Prostate gland (tissue), 2 donors: ENCODE data around the gene OTOF. TPM values are rescaled to one million over a fixed set of nuclear protein-coding genes. Genes with fewer than 3 reads are reported as not detected.

Source experiments
- DNase-seq: peaks from one replicate; pipeline ENCODE4 v3.0.0-alpha.2; 2019; ENCODE audit warnings: low spot score
- H3K27ac ChIP-seq, 2 donors: fragments of 200-600 bp; sonication (generic); 2 replicates each; pipeline ENCODE4 v1.5.1; 2017 to 2019
- H3K27me3 ChIP-seq: fragments of 200-600 bp; sonication (generic); replicated peaks from 2 replicates; pipeline ENCODE4 v1.5.1; 2019; ENCODE audit not compliant: insufficient read depth
- H3K36me3 ChIP-seq, 2 donors: fragments of 200-600 bp; sonication (generic); 1 replicate in 1 of 2; 2 replicates in 1 of 2; pipeline versions ENCODE4 v1.5.1 to v1.8.1; 2017 to 2019
- H3K4me1 ChIP-seq: fragments of 200-600 bp; sonication (generic); replicated peaks from 2 replicates; pipeline ENCODE4 v1.5.1; 2019
- H3K4me3 ChIP-seq, 2 donors: fragments of 200-600 bp; sonication (generic); 2 replicates each; pipeline ENCODE4 v1.5.1; 2017 to 2019
- H3K9me3 ChIP-seq: fragments of 200-600 bp; sonication (generic); 2 replicates; pipeline ENCODE4 v1.5.1; 2017
- POLR2A ChIP-seq: fragments of 450-650 bp; IDR thresholded peaks from one replicate; pipeline ENCODE4 v1.6.1; 2016; ENCODE audit warnings: antibody characterized with exemption, mild to moderate bottlenecking
- POLR2AphosphoS5 ChIP-seq: sonication (generic); formaldehyde crosslinking; IDR thresholded peaks from one replicate; pipeline ENCODE4 v1.6.1; 2017; ENCODE audit warnings: antibody characterized with exemption
- WGBS: methylation state at CpG from one replicate; pipeline ENCODE4 v1.1.5; 2018; 5-methylcytosine and 5-hydroxymethylcytosine counted together
- intact Hi-C: fragments of 100-400 bp; cut with DNase I; formaldehyde crosslinking; loops from one replicate; pipeline ENCODE4 v1.14.2; 2022
- total RNA-seq, 2 donors: library from RNA; depleted of rRNA; stranded (reverse); fragments of >200 nt; gene quantifications; one replicate each; pipeline ENCODE4 v1.1.0, GENCODE V29; 2016
- TF ChIP-seq, protein P1 (sequence below), 4 experiments: fragments of 200-600 bp in 2 of 4; fragments of 450-650 bp in 2 of 4; sonication (generic) in 2 of 4; IDR thresholded peaks; 1 replicate in 3 of 4; 2 replicates in 1 of 4; pipeline ENCODE4 v1.5.1; 2016 to 2019; ENCODE audit warnings: antibody characterized with exemption in 4 of 4, mild to moderate bottlenecking in 2 of 4, moderate library complexity in 2 of 4

The OTOF gene
- total RNA-seq, 2 donors from 2014 or later, result 0.68 TPM; not detected in 1

DNA sequence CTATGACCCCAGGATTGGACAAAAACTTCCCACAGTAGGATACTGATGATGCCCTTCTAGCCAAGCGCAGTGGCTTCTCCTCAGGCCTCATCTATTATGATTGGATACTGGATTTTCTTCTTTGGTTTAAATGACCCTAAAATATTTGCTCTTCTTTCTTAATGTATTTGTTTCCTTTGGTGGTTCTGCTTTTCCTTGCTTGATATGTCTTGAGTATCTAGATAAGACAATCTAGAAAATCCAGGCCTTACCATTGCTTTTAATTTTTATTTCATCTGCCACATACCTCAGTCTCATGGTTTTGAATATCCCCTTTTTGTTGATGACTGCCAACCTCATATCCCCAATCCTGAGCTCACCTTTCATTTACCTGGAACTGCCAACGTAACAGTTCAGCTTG lies 35.6 kb downstream of the OTOF start:
- intact Hi-C loops, result no loop called here

DNA sequence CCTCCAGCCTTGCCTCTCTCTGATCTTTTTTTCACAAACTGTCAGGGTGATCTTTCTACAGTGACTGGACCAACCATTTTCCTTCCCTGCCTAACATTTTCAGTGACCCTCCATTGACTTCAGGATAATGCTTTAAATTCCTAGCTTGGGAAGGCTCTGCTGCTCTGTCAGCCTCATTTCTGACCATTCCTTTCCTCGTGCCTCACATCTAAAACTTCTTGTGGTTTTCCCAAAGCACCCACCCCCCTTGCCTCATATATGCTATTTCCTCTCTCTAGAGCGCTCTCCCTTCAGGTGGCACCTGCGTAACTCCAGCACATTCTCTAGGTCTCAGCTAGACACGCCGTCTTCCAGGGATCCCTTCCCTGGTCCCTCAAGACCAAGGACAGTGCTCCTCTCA lies 39.0 kb downstream of the OTOF start:
- intact Hi-C loops, result no loop called here
- WGBS, result 73% methylated on average over 5 of the region's 5 CpGs
- no peak overlapping the region for H3K27ac ChIP-seq
- no peaks in the 10 kb centered on the region for H3K4me1 ChIP-seq
- H3K9me3 ChIP-seq, result no peaks in the 10 kb centered on the region
- H3K4me3 ChIP-seq, result no peak overlapping the region
- H3K36me3 ChIP-seq, result no peaks in the 10 kb centered on the region
- TF ChIP-seq POLR2A, result no peak
- TF ChIP-seq, protein P1, sequence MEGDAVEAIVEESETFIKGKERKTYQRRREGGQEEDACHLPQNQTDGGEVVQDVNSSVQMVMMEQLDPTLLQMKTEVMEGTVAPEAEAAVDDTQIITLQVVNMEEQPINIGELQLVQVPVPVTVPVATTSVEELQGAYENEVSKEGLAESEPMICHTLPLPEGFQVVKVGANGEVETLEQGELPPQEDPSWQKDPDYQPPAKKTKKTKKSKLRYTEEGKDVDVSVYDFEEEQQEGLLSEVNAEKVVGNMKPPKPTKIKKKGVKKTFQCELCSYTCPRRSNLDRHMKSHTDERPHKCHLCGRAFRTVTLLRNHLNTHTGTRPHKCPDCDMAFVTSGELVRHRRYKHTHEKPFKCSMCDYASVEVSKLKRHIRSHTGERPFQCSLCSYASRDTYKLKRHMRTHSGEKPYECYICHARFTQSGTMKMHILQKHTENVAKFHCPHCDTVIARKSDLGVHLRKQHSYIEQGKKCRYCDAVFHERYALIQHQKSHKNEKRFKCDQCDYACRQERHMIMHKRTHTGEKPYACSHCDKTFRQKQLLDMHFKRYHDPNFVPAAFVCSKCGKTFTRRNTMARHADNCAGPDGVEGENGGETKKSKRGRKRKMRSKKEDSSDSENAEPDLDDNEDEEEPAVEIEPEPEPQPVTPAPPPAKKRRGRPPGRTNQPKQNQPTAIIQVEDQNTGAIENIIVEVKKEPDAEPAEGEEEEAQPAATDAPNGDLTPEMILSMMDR (IDR thresholded peaks at IDR 0.05), result no peak
- TF ChIP-seq POLR2AphosphoS5, result no peak
- DNase-seq, result no peak
- no peaks in the 10 kb centered on the region for H3K27me3 ChIP-seq

More for the DNA sequence above, 35.6 kb downstream of the OTOF start:
- DNase-seq, result no peak
- WGBS, result 96% methylated on average over 2 of the region's 2 CpGs
- Histone ChIP-seq H3K9me3 (no peaks in the 10 kb centered on the region), H3K27ac (no peak overlapping the region), H3K36me3 (no peaks in the 10 kb centered on the region), H3K27me3 (no peaks in the 10 kb centered on the region), H3K4me1 (no peaks in the 10 kb centered on the region), H3K4me3 (no peak overlapping the region)
- TF ChIP-seq POLR2AphosphoS5 (no peak), POLR2A (no peak)
- TF ChIP-seq, protein P1 (IDR thresholded peaks at IDR 0.05), result no peak

DNA sequence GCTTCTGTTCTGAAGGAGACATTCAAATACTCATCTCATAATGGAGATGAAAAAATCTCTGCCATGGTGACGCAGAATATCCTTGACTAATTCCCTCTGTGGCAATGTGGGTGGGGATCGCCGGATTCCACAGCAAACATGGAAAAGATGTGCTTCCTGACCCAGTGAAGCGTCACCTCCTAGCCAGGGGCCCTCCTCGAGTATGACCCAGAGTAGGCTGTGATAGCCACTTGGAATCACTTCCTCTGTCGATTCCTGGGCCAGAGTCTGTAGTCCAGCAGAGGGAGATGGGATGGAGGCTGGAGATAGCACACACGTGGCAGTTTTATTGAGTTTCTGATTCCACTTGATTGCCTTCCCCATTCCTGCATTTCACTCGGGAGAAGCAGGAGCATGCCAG lies 39.4 kb downstream of the OTOF start:
- Histone ChIP-seq H3K9me3 (no peaks in the 10 kb centered on the region), H3K36me3 (no peaks in the 10 kb centered on the region), H3K4me1 (no peaks in the 10 kb centered on the region), H3K4me3 (no peak overlapping the region), H3K27me3 (no peaks in the 10 kb centered on the region), H3K27ac (no peak overlapping the region)
- TF ChIP-seq POLR2A, result no peak
- TF ChIP-seq, protein P1 (IDR thresholded peaks at IDR 0.05), result no peak
- no peak for TF ChIP-seq POLR2AphosphoS5
- 51% methylated on average over 8 of the region's 8 CpGs for WGBS
- intact Hi-C loops, result no loop called here
- DNase-seq, result no peak

DNA sequence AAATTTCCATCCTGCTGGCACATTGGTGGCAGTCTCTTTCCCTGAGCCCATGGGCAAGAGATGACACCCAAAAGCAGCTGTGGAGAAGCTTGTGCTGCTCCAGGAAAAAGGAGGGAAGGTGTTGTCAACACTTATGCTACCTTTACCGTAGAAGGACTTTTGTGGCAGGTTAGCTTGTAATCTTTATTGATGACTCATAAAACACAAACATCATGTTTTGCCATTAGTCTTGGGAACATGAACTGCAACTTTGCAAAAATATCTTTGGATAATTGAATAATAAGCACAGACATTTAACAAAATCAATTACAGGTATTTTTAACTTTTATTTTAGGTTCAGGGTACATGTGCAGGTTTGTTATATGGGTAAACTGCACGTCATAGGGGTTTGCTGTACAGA lies 42.8 kb downstream of the OTOF start:
- DNase-seq, result no peak
- Histone ChIP-seq H3K36me3 (no peaks in the 10 kb centered on the region), H3K4me1 (no peaks in the 10 kb centered on the region), H3K9me3 (no peaks in the 10 kb centered on the region), H3K27me3 (no peaks in the 10 kb centered on the region), H3K27ac (no peak overlapping the region), H3K4me3 (no peak overlapping the region)
- intact Hi-C loops, result no loop called here
- TF ChIP-seq POLR2A (no peak), POLR2AphosphoS5 (no peak)
- TF ChIP-seq, protein P1 (IDR thresholded peaks at IDR 0.05), result no peak
- WGBS, result 70% methylated on average over 2 of the region's 2 CpGs

DNA sequence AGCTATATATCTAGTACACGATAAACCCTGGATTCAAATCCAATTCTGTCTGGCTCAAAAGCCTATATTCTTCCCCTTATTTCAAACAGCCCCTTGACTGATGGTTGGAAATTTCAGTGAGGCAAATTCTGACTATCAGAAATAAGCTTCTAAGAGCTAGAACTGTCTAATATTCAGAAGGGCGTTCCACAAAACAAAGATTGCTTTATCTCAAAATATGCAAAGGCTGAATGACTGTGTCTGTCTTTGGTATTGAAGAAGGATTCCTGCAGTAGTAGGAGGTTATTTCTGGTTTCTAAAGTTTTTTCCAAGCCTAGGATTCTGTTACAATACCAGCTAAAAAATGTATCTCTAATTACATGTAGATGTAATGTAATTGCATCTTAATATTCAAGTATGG lies 45.1 kb downstream of the OTOF start:
- Histone ChIP-seq H3K4me1 (no peaks in the 10 kb centered on the region), H3K36me3 (no peaks in the 10 kb centered on the region), H3K27ac (no peak overlapping the region), H3K4me3 (no peak overlapping the region), H3K27me3 (no peaks in the 10 kb centered on the region), H3K9me3 (no peaks in the 10 kb centered on the region)
- 35% methylated on average over 2 of the region's 2 CpGs for WGBS
- no peak for DNase-seq
- TF ChIP-seq POLR2AphosphoS5 (no peak), POLR2A (no peak)
- TF ChIP-seq, protein P1 (IDR thresholded peaks at IDR 0.05), result no peak
- intact Hi-C loops, result no loop called here
